Stimulated activated CD8-positive, alpha-beta memory T cell treated with anti-CD3 and anti-CD28 coated beads, Interleukin-2, amount 100 ng/mL, for 1 hour (primary cell): ENCODE results near the gene TAPBP.
"Not testable (repeated sequence)": the region's sequence is repeated elsewhere in the genome, so short reads cannot be mapped to it uniquely, and the experiment has no call there.

Source experiments
- DNase-seq, 2 donors: peaks; one replicate each; pipeline ENCODE4 v3.0.0-alpha.2; 2020; ENCODE audit warnings: low read depth in 2 of 2

TAPBP gene

DNA sequence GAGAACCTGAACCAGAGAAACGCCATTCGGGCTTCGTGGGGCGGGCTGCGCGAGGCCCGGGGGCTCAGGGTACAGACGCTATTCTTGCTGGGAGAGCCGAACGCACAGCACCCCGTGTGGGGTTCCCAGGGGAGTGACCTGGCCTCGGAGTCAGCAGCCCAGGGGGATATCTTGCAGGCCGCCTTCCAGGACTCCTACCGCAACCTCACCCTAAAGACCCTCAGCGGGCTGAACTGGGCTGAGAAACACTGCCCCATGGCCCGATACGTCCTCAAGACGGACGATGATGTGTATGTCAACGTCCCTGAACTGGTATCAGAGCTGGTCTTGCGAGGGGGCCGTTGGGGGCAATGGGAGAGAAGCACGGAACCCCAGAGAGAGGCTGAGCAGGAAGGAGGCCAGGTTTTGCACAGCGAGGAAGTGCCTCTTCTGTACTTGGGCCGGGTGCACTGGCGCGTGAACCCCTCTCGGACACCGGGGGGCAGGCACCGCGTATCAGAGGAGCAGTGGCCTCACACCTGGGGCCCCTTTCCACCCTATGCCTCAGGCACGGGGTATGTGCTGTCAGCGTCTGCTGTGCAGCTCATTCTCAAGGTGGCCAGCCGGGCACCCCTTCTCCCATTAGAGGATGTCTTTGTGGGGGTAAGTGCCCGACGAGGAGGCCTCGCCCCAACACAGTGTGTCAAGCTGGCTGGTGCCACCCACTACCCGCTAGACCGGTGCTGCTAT is 36.1 kb downstream of the TAPBP start:
- no peak for DNase-seq

DNA sequence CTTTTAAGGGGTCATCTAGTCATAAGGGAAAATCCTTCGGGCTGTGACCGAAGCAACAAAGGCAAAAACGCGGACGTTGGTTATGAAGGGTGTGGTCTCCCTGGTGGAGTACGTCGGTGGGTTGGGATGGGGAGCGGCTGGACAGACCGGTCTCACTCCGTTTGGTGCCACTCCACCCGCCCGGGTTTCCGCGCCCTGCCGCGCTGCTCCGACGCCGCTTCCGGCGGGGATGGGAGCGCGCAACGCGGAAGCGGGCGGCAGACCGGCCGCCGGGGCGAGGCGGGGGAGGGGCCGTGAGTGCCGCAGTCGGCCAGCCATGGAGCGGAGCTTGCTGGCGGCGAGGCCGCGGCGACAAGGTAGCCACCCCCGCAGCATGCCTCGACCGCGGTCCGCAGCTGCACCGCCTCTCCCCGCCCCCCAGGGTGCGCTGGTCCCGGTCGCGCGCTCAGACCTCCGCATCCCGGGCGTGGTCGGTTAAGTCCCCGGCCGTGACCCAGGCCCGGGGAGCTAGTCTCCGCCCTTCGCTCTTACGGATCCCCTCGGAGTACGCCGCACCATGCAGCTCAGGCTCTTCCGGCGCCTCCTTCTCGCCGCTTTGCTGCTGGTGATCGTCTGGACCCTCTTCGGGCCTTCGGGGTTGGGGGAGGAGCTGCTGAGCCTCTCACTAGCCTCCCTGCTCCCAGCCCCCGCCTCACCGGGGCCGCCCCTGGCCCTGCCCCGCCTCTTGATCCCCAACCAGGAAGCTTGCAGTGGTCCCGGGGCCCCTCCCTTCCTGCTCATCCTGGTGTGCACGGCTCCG is 36.8 kb downstream of the TAPBP start, which contains the start of gene B3GALT4:
Gene B3GALT4, plus strand, starts transcription at position 260 of the 799 bp plus-strand sequence. Its CDS starts 297 bp downstream, at position 557.
- peak in 1 of 2 donors; percentile 46 for DNase-seq

DNA sequence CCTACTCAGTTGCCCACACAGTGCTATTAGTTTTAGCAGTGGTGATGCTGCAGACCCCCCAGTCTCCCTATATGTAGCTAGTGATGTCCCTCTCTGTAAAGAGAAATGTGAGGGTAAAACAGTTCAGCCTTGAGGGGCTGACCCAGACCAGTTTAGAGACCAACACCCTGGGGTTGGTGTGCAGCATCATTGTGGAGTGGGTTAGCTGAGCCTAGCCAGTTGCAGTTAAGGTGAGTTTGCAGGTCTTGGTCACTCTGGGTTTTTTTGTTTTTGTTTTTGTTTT is 37.4 kb downstream of the TAPBP start:
- no peak for DNase-seq

GRCh38 chr6:33275795-33276580 is 37.9 kb downstream of the TAPBP start:
- not testable (repeated sequence) for DNase-seq

- DNase-seq, result no peak
These were observed 39.7 kb downstream of the TAPBP start for GRCh38 chr6:33273924-33274902.

DNA sequence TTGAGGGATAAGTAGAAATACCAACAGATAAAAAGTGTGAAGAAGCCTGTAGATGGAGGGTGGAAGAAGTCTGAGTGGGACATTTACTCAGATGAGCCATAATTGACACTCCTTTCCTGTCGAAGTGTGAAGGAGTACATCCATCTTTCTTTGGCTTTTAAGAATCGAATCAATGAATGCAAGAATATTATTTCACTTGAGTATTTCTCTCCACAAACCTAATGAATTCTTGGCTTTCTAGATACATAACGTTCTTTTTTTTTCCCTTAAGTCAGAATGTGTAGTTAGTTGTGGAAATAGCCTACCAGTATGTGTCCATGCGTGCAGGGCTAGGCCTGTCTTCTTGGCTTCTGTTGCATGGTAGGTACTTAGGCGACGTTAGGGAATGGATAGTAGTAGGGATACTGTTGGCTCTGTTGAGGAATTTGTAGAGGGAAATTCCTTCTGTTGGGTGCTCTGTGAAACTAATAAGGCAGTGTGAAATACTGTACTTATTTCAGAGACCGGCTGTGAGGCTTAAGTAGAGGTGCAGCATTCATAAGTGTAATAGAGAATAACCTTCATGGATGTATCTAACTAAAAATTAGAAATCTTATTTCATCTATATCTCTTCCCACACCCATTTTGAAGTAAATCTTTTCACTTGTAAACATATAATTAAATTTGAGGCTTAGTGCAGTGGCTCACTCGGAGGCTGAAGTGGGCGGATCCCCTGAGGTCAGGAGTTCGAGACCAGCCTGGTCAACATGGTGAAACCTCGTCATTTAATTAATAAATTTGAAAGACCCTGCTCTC is 40.6 kb downstream of the TAPBP start:
- no peak for DNase-seq

GRCh38 chr6:33272275-33273128 is 41.4 kb downstream of the TAPBP start:
- no peak for DNase-seq

DNA sequence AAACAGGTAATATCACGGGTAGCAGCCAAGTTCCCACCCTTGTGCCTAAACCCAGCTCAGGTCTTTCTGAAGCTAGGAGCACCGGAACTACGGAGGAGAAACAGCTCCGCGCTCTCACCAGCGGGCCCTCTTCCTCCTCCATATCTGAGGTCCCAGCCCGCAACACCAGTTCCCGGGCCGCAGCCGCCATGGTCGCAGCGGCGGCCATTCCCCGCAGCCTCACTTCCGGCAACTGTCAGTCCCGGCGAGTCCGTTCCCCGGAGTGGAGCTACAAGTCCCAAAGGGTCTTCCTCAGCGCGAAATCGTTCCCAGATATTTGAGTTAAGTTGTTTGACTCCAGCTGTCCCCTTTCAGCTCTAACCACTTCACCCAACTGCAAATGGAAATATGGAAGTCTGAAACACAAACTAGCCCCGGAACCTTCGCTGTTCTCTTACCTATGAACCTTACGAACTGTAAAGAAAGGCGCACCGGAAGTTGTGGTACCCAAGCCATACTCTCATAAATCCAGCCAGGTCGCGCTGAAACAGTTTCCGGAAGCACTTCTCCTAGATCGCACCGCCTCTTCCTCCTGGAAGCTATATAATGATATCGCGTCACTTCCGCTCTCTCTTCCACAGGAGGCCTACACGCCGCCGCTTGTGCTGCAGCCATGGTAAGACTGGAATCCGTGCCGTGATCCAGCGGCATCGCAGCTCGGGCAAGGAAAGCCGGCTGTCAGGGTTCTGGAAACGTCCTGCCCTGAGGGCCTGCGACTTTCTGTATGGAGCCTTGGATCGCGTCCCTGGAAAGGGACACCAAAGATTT is 42.2 kb downstream of the TAPBP start, which contains the start of the genes RPS18 and VPS52:
Gene RPS18, plus strand, starts transcription at position 608 of the 807 bp plus-strand sequence. Its CDS starts 45 bp downstream, at position 653.
Gene VPS52, minus strand, starts transcription at position 409 of the 807 bp plus-strand sequence. Its CDS starts 201 bp downstream, at position 208.
- DNase-seq, result peak; percentile 76 to 81

DNA sequence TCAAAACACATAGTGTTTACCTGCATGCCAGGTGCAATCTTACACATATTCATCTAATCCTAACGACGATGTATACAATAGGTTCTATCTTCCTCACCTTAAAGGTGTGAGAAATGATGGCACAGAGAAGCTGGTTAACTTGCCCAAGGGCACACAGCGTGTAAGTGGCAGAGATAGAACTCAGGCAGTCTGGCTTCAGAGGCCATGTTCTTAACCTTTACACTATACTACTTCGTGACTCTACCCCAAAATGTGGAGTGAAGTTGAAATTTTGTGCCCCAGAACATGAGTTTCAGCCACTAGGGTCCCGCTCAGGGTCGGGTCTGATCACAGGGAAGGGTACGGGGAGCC is 42.8 kb downstream of the TAPBP start:
- DNase-seq, result no peak

DNA sequence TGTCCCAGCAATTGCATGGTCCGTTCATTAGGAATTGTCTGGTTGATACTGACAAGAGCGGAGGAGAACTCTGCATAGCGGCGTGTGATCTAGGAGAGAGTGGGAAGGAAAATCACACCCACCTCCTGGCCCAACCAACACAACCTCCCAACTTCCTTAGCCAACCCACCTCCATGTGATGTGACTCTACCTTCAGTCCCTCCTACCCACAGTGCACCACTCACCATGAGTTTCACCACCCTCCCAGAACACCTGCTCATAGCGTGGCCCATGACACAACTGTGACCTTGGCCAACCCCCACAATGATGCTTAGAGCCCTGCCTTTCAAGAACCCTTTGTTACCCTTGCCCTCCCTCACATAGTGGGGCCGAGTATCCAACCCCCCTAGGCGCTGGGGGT is 49.9 kb downstream of the TAPBP start:
- DNase-seq, result no peak

DNA sequence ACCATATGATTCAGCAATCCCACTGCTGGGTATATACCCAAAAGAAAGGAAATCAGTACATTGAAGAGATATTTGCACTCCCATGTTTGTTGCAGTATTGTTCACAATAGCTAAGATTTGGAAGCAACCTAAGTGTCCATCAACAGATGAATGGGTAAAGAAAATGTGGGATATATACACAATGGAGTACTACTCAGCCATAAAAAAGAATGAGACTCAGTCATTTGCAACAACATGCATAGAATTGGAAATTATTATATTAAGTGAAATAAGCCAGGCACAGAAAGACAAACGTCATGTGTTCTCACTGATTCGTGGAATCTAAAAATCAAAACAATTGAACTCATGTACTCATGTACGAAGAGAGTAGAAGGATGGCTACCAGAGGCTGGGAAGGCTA is 51.4 kb downstream of the TAPBP start:
- not testable (repeated sequence) for DNase-seq

- DNase-seq, result no peak
These were observed 54.8 kb downstream of the TAPBP start for GRCh38 chr6:33259032-33259431.

DNA sequence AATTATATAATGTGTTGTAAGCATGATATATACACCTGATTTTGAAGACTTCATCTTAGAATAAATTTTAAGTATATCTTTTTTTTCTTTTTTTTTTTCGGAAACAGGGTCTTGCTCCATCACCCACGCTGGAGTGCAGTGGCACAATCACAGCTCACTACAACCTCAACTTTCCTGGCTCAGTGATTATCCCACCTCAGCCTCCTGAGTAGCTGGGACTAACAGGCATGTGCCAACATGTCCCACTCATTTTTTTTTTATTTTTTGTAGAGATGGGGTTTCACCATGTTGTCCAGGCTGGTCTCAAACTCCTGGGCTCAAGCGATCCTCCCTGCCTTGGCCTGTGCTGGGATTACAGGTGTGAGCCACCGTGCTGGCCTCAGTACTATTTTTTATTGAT is 59.3 kb downstream of the TAPBP start:
- no peak for DNase-seq

- DNase-seq, result no peak
These were observed 61.1 kb downstream of the TAPBP start for GRCh38 chr6:33252759-33253158.

DNA sequence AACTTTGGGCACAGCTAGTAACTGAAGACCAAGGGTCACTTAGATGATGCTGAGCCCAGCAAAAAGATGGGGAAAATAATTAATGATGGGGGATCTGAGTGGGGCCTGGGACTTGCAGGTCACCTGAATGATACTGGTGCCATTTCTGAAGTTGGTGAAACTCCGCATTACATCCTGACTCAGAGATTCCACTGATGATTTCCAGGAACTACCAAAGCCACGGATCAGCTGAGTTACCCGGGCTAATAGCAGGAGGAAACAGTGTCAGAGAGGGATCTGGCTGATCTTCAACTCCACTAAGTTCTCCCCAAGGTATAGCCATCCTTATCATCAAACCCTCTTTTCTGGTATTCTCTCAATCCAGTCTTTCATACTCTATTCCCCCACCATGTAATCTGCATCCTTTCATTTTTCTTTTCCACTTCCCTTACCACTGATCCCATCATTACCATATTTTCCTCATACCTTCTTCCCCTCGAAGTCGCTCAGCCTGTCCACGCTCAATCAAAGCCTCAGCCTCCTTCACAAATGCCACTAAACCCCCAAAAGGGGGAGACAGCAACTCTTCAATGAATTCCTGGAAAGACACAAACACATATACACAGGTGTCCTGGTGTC is 62.4 kb downstream of the TAPBP start:
- DNase-seq, result no peak

DNA sequence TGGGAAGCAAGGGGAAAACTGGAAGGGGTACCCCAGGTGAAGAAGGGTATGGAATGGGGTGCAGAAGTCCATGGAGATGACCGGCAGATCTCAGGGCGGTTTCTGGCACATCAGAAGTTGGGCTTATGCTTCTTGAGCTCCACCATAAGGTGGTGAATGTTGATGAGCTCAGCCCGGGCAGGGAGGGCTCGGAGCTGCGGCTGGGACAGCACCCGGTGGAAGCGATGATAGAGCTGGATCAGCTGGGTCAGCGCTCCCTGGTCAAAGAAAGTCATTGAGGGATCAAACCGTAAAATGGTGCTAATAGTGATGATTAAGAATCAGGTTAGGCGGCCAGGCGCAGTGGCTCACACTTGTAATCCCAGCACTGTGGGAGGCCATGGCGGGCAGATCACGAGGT is 63.1 kb downstream of the TAPBP start:
- DNase-seq, result no peak

GRCh38 chr6:33249732-33250630 is 63.9 kb downstream of the TAPBP start:
- DNase-seq, result no peak
